HG03103 (cell line): Measurements from ENCODE around the gene ALDH16A1.

Experiments used
- ATAC-seq: cut with Tn5 transposase; IDR thresholded peaks from one replicate; pipeline ENCODE4 v1.9.1; 2021; ENCODE audit warnings: low read depth; ENCODE audit not compliant: unreplicated experiment

ALDH16A1 gene

GRCh38 chr19:49487277-49488045 lies 34.4 kb downstream of the ALDH16A1 start, which contains the start of gene RPL13A:
TSS of gene RPL13A (plus strand) at chr19:49487608. CDS start at chr19:49487630, 22 bp downstream.
- peak; percentile 86 for ATAC-seq

GRCh38 chr19:49488046-49488862 lies 35.2 kb downstream of the ALDH16A1 start:
- no peak for ATAC-seq

- ATAC-seq, result no peak
Observed at GRCh38 chr19:49488863-49489537, 36.0 kb downstream of the ALDH16A1 start.

DNA sequence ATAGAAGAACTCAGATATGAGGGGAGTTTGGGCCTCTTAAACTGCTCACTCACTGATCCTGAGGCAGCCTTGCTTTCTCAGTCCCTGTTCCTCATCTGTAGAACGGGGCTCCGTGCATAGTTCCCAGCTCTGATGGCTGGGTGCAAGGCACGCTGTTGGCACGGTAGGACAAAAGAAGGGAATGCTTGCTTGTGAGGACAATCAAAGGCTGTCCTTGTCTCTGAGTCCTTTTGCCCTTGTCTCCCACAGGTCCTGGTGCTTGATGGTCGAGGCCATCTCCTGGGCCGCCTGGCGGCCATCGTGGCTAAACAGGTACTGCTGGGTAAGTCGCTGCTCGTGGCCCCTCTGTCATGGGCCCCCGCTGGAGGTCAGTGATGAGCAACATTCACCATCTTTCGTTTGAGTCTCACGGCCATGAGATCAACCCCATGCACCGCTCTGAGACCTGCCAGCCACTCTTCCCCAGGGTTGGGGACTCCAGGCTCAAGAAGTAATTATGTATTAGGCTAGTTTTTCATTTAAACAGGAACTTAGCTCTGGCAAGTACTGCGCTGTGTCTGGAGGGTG lies 36.7 kb downstream of the ALDH16A1 start:
- ATAC-seq, result no peak

- ATAC-seq, result no peak
Observed at GRCh38 chr19:49490287-49491029, 37.4 kb downstream of the ALDH16A1 start.

DNA sequence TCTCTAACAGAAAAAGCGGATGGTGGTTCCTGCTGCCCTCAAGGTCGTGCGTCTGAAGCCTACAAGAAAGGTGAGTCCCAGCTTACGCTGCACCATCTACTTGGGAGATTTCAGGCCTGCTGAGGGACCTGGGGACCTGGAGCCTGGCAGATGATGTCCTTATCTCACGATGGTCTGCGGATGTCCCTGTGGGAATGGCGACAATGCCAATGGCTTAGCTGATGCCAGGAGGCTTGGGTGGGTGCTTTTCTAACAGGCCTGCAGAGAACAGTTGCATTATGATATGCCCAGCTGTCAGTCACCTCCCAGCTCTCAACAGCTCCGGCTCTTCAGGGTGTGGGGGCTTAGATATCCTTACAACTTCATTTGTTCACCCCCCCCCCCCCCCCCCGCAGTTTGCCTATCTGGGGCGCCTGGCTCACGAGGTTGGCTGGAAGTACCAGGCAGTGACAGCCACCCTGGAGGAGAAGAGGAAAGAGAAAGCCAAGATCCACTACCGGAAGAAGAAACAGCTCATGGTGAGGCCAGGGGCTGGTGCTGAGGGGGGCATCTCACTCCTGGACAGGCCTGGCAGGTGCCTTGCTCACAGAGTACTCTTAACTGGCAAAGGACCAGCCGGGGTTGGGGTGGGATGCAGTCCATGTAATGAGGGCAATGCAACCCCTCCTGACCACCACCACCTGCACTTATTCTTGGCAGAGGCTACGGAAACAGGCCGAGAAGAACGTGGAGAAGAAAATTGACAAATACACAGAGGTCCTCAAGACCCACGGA lies 38.2 kb downstream of the ALDH16A1 start:
- ATAC-seq, result no peak

GRCh38 chr19:49491804-49492572 lies 39.0 kb downstream of the ALDH16A1 start:
- ATAC-seq, result no peak

DNA sequence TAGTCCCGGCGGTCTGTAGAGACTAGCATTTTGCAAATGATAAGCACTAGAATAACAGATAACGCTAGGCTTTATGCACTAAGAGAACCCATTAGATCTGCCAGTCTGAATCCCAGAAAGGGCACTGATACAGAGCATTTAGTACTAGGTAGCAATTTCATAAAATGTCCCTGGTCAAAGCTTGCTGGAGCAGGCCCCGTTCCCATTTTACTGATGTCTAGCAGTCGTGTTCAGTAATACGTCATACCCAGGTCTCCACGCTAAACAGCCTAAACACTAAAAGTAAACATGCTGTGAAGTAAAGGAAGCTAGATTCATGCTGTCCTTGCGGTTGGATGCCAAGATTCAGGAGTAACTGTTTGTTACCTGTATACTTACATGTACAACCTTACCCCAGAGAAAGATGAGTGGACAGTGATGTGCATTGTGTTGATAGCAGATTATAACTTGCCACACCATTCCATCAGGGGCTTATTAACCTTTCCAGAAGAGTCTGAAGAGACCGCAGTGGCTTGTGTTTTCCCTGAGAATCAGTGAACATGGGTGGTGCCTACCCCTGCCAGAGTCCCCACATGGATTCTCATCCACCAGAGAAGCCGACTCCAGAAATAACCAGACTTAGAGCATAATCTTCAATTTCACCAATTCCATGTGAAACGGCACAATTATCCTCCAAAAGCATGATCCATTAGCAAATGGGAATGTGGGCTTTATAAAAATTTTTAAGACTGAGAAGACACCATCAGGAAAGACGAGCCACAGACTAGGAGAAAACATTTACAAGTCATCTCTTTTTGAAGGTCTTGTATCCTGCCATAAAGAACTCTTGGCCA lies 39.8 kb downstream of the ALDH16A1 start:
- no peak for ATAC-seq

DNA sequence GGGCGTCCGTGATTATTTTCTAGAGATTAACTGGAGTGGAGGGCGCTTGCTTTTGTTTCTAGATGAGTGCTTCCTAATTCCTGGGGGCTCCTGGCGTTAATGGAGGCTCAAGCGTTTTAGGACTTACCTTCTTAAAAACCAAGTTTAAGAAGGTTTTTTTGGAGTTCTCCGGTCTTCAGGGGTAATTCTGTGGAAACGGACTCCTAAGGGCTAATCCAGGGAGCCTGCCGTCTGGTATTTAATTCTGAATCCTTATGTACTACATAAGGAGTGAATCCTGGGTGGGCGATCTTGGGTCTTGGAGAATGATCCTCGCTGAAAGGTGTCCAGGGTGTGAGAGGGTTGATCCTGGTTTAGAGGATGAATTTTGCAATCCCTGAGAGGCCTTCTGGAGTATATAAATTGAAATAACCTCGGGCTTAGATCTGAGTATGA lies 43.6 kb downstream of the ALDH16A1 start:
- ATAC-seq, result no peak

- no peak for ATAC-seq
Observed at GRCh38 chr19:49497047-49497788, 44.2 kb downstream of the ALDH16A1 start.

DNA sequence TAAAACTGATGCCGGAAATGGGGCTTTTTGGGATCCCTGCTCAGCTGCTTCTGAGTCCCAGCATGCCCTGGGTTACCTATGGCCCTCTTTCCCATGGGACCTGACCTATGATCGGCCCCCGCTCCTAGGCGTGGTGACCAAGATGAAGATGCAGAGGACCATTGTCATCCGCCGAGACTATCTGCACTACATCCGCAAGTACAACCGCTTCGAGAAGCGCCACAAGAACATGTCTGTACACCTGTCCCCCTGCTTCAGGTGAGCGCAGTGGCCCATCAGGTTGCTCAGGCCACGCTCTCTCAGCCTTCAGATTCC lies 44.7 kb downstream of the ALDH16A1 start:
- ATAC-seq, result no peak

DNA sequence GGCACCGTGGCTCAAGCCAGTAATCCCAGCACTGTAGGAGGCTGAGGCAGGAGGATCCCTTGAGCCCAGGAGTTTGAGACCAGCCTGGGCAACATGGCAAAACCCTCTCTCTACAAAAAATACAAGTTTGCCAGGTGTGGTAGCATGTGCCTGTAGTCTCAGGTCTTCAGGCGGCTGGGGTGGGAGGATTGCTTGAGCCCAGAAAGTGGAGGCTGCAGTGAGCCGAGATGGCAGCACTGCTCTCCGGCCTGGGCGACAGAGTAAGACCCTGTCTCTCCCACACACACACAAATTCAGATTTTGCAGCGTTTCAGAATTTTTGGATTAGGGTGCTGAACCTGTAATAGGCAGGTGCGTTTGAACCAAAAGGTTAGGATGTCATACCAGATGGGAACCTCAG lies 45.5 kb downstream of the ALDH16A1 start:
- no peak for ATAC-seq

DNA sequence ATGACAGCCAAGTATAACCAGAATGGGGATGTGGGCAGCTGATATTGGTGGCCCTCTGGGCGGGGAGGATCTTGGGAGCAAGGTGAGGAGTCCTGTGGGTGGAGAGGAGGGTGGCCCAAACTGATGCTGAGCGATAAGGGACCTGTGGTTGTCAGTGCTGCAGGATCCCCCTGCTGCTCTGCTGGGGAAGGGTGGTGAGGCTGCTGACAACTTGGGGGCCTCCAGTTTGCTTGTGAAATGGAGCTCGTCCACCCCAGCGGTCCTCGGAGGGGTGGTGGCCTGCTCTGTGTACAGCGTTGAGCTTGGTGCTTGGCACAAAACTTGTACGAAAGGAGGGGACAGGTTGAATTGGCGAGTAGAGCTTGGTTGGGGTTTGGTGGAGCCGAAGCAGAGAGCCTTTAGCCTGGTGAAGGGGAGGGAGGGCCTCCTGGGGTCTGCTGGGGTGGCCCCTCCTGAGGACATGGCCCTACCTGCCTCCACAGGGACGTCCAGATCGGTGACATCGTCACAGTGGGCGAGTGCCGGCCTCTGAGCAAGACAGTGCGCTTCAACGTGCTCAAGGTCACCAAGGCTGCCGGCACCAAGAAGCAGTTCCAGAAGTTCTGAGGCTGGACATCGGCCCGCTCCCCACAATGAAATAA lies 46.1 kb downstream of the ALDH16A1 start:
- ATAC-seq, result no peak

DNA sequence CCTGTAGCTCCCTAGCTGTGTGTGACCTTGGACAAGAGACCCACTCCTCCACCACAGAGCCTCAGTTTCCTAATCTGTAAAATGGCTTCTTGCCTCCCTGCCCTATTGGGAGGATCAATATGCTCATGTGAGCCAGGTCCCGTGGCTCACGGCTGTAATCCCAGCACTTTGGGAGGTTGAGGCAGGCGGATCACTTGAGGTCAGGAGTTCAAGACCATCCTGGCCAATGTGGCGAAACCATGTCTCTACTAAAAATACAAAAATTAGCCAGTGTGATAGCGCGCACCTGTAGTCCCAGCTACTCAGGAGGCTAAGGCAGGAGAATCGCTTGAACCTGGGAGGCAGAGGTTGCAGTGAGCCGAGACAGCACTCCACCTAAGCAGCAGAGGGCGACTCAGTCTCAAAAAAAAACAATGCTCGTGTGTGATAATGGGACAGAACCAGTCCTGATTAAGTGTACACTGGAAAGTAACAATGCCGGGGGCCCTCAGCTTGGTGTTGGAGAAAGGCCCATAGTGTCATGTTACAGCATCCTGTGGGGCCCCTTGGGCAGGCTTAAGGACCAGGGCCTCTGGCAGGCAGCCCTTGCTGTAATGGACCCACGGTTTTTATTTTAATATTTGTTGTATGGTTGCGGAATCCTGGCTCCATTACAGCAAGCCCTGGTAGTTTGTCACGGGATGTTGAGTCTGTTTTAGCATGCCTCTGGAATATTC lies 50.0 kb downstream of the ALDH16A1 start:
- no peak for ATAC-seq

DNA sequence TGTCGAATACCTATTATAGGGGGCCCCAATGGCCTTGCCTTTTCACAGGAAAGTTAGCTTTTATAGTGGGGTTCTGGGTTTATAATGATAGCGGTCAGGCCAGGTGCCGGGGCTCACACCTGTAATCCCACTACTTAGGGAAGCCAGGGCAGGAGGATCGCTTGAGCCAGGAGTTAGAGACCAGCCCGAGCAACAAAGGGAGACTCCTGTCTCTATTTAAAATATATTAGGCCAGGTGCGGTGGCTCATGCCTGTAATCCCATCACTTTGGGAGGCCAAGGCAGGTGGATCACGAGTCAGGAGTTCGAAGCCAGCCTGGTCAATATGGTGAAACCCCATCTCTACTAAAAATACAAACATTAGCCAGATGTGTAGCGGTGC lies 50.5 kb downstream of the ALDH16A1 start:
- ATAC-seq, result no peak

GRCh38 chr19:49506575-49507105 lies 53.6 kb downstream of the ALDH16A1 start:
- ATAC-seq, result no peak
